HCT116 (cell line): ENCODE measurements around the gene GNAO1. TPM values are rescaled to one million over a fixed set of nuclear protein-coding genes. Genes with fewer than 3 reads are reported as not detected.

ENCODE experiments used
- ATAC-seq: fragments of 200-7000 bp; cut with Tn5 transposase; 2 replicates; pipeline ENCODE4 v1.9.1; 2020; ENCODE audit warnings: mild to moderate bottlenecking, moderate library complexity
- BruUV-seq: library from RNA; stranded (reverse); fragments of 400-500 nt; replicated peaks from 2 replicates; lab custom pipeline; 2021; lab: Mats Ljungman, UMichigan
- CTCF ChIA-PET: fragments of 300-600 bp; sonication (Branson Sonifier 250); formaldehyde crosslinking; loops from one replicate; lab custom pipeline; 2021; ENCODE audit warnings: antibody characterized with exemption; lab: Charles Lee
- POLR2A ChIA-PET: fragments of 300-600, 350-600 bp; sonication (Branson Sonifier 250); formaldehyde crosslinking; loops from one replicate; lab custom pipeline; 2021; ENCODE audit warnings: antibody characterized with exemption; lab: Charles Lee
- RAD21 ChIA-PET, 2 experiments: fragments of 300-600 bp; sonication (Branson Sonifier 250); formaldehyde crosslinking; loops; one replicate each; lab custom pipeline; 2023; ENCODE audit warnings: low total read pairs in 2 of 2; ENCODE audit not compliant: uncharacterized antibody in 2 of 2, unreplicated experiment in 2 of 2, low non-redundant PET in 1 of 2; lab: Charles Lee
- DNase-seq: peaks from one replicate; pipeline ENCODE4 v3.0.0-alpha.2; 2010; ENCODE audit warnings: low read depth, low spot score
- H2AFZ ChIP-seq: fragments of 200-600 bp; shearing (Covaris generic), sonication (generic); 2 replicates; pipeline ENCODE4 v1.6.1; 2017; ENCODE audit warnings: low read depth, mixed run types, mixed read lengths, antibody characterized with exemption, low read length; ENCODE audit not compliant: poor library complexity, severe bottlenecking
- H3K27ac ChIP-seq: 2 replicates; pipeline ENCODE4 v1.5.1; 2012; ENCODE audit warnings: low read depth, low read length
- H3K27me3 ChIP-seq: fragments of 200-600 bp; sonication (generic); 2 replicates; pipeline ENCODE4 v1.6.1; 2016; ENCODE audit warnings: mixed run types, low read length, mixed read lengths; ENCODE audit not compliant: insufficient read depth
- H3K36me3 ChIP-seq, 2 experiments: fragments of 200-500 bp in 1 of 2; fragments of 200-600 bp in 1 of 2; sonication (Bioruptor generic) in 1 of 2; sonication (generic) in 1 of 2; 2 replicates each; pipeline versions ENCODE4 v1.5.1 to v1.6.1; 2014 to 2016; ENCODE audit warnings: low read length in 2 of 2, inconsistent platforms in 1 of 2, mixed read lengths in 1 of 2, mixed run types in 1 of 2; ENCODE audit not compliant: insufficient read depth in 2 of 2, control insufficient read depth in 1 of 2
- H3K4me1 ChIP-seq, 2 experiments: fragments of 200-600 bp in 1 of 2; sonication (generic) in 1 of 2; 2 replicates each; pipeline versions ENCODE4 v1.5.1 to v1.6.1; 2012 to 2017; ENCODE audit warnings: low read length in 2 of 2, inconsistent platforms in 1 of 2, mild to moderate bottlenecking in 1 of 2, mixed read lengths in 1 of 2, mixed run types in 1 of 2, moderate library complexity in 1 of 2; ENCODE audit not compliant: insufficient read depth in 2 of 2, control insufficient read depth in 1 of 2
- H3K4me2 ChIP-seq: fragments of 200-600 bp; sonication (generic); 2 replicates; pipeline ENCODE4 v1.6.1; 2017; ENCODE audit warnings: mixed run types, low read length, mixed read lengths
- H3K4me3 ChIP-seq, 2 experiments: fragments of 200-600 bp in 1 of 2; sonication (generic) in 1 of 2; replicated peaks in 1 of 2; 2 replicates each; pipeline ENCODE4 v1.5.1; 2011 to 2016; ENCODE audit warnings: low read length in 2 of 2, control low read depth in 1 of 2, low read depth in 1 of 2, mild to moderate bottlenecking in 1 of 2, mixed read lengths in 1 of 2, mixed run types in 1 of 2
- H3K79me2 ChIP-seq: fragments of 200-600 bp; sonication (generic); 2 replicates; pipeline ENCODE4 v1.6.1; 2017; ENCODE audit warnings: mild to moderate bottlenecking, mixed run types, low read length, moderate library complexity, mixed read lengths; ENCODE audit not compliant: insufficient read depth
- H3K9ac ChIP-seq: fragments of 200-600 bp; sonication (generic); 2 replicates; pipeline ENCODE4 v1.6.1; 2016; ENCODE audit warnings: low read length, mixed read lengths
- H3K9me2 ChIP-seq: fragments of 200-600 bp; sonication (generic), shearing (Covaris generic); 2 replicates; pipeline ENCODE4 v1.6.1; 2017; ENCODE audit warnings: mixed run types, mild to moderate bottlenecking, moderate library complexity; ENCODE audit not compliant: insufficient read depth
- H3K9me3 ChIP-seq, 2 experiments: fragments of 200-500 bp in 1 of 2; fragments of 200-600 bp in 1 of 2; sonication (Bioruptor generic) in 1 of 2; sonication (generic) in 1 of 2; 2 replicates each; pipeline ENCODE4 v1.6.1; 2014 to 2017; ENCODE audit warnings: low read length in 2 of 2, mixed read lengths in 2 of 2, inconsistent platforms in 1 of 2, low read depth in 1 of 2, mild to moderate bottlenecking in 1 of 2, mixed run types in 1 of 2, moderate library complexity in 1 of 2; ENCODE audit not compliant: control insufficient read depth in 1 of 2, insufficient read depth in 1 of 2
- H4K20me1 ChIP-seq: fragments of 200-600 bp; sonication (generic), shearing (Covaris generic); 2 replicates; pipeline ENCODE4 v1.6.1; 2017; ENCODE audit warnings: mixed run types, mild to moderate bottlenecking, moderate library complexity; ENCODE audit not compliant: insufficient read depth
- ATF3 ChIP-seq: IDR thresholded peaks from 2 replicates; pipeline ENCODE4 v1.6.1; 2012
- EGR1 ChIP-seq: IDR thresholded peaks from 2 replicates; pipeline ENCODE4 v1.6.1; 2012; ENCODE audit warnings: low read depth
- JUND ChIP-seq: IDR thresholded peaks from 2 replicates; pipeline ENCODE4 v1.6.1; 2012
- POLR2A ChIP-seq: IDR thresholded peaks from 2 replicates; pipeline ENCODE4 v1.7.0; 2011; ENCODE audit warnings: borderline replicate concordance; ENCODE audit not compliant: insufficient read depth, insufficient read length; ENCODE audit errors: extremely low read depth
- RAD21 ChIP-seq: IDR thresholded peaks from 2 replicates; pipeline ENCODE4 v1.6.1; 2012; ENCODE audit warnings: low read depth, mild to moderate bottlenecking
- SP1 ChIP-seq: IDR thresholded peaks from 2 replicates; pipeline ENCODE4 v1.6.1; 2012; ENCODE audit warnings: low read depth
- SRF ChIP-seq: IDR thresholded peaks from 2 replicates; pipeline ENCODE4 v1.6.1; 2012; ENCODE audit warnings: low read depth
- ZBTB33 ChIP-seq: IDR thresholded peaks from 2 replicates; pipeline ENCODE4 v1.6.1; 2011; ENCODE audit warnings: mild to moderate bottlenecking, low read length, moderate library complexity; ENCODE audit not compliant: insufficient replicate concordance; ENCODE audit errors: extremely low read depth
- ZFX ChIP-seq: fragments of 450-650 bp; IDR thresholded peaks from 2 replicates; pipeline ENCODE4 v1.6.1; 2017
- intact Hi-C: fragments of 100-400 bp; cut with micrococcal nuclease; formaldehyde crosslinking; loops from 2 replicates; pipeline ENCODE4 v1.10.0; 2022
- total RNA-seq: library from RNA; stranded (reverse); gene quantifications from one replicate; pipeline ENCODE4 v1.2.1, GENCODE V29; 2021; ENCODE audit not compliant: unreplicated experiment

GNAO1 gene
- total RNA-seq, 1 experiment from 2014 or later: 0.12 TPM

GRCh38 chr16:56366945-56367344, 175.7 kb downstream of the GNAO1 start:
- POLR2A ChIA-PET: no interaction called here
- no peak overlapping the region for H3K27ac ChIP-seq

More at GRCh38 chr16:56366945-56367344, 175.7 kb downstream of the GNAO1 start:
- CTCF ChIA-PET: no interaction called here
- intact Hi-C loops: no loop called here
- no peak overlapping the region for H3K4me3 ChIP-seq
- no peak overlapping the region for H3K4me2 ChIP-seq
- H3K4me1 ChIP-seq: peaks cover 0 to 14% of the 10 kb centered on the region in 2 experiments; a peak in 1 of 4 replicates
- H3K79me2 ChIP-seq: no peaks in the 10 kb centered on the region
- H3K27me3 ChIP-seq: no peaks in the 10 kb centered on the region
- no peak for ATAC-seq
- peaks cover 11 to 13% of the 10 kb centered on the region in 2 experiments; a peak in 3 of 4 replicates for H3K36me3 ChIP-seq
- H3K9me2 ChIP-seq: no peaks in the 10 kb centered on the region
- TF ChIP-seq ATF3: no peak
- no peak for TF ChIP-seq POLR2A
- TF ChIP-seq EGR1: no peak
- no peak for TF ChIP-seq SP1
- no peak for TF ChIP-seq RAD21
- no peak for TF ChIP-seq SRF
- no peak for TF ChIP-seq ZFX
- no peak for TF ChIP-seq ZBTB33
- no peak for TF ChIP-seq JUND
- H3K9me3 ChIP-seq: no peaks in the 10 kb centered on the region
- H3K9ac ChIP-seq: no peak overlapping the region
- H4K20me1 ChIP-seq: no peaks in the 10 kb centered on the region
- BruUV-seq: no TSS peak
- RAD21 ChIA-PET: no interaction called here
- H2AFZ ChIP-seq: no peak overlapping the region
- DNase-seq: no peak
